A673 (cell line): ENCODE measurements around the gene MAN1A2. TPM values are rescaled to one million over a fixed set of nuclear protein-coding genes. Genes with fewer than 3 reads are reported as not detected.

Experiments
- BruUV-seq: library from RNA; stranded (reverse); fragments of 400-500 nt; replicated peaks from 2 replicates; lab custom pipeline; 2021; lab: Mats Ljungman, UMichigan
- CTCF ChIA-PET: fragments of 300-600 bp; sonication (Branson Sonifier 250); formaldehyde crosslinking; loops from one replicate; lab custom pipeline; 2022; ENCODE audit warnings: antibody characterized with exemption; lab: Charles Lee
- POLR2A ChIA-PET: fragments of 300-600 bp; sonication (Branson Sonifier 250); formaldehyde crosslinking; loops from one replicate; lab custom pipeline; 2022; ENCODE audit warnings: antibody characterized with exemption; ENCODE audit not compliant: low non-redundant PET; lab: Charles Lee
- DNase-seq: peaks from one replicate; pipeline ENCODE4 v3.0.0-alpha.2; 2015; ENCODE audit warnings: low spot score
- H3K27ac ChIP-seq: fragments of 200-600 bp; sonication (generic); 2 replicates; pipeline ENCODE4 v1.5.1; 2016; ENCODE audit warnings: mixed run types, low read depth, mild to moderate bottlenecking, mixed read lengths, antibody characterized with exemption, low read length; ENCODE audit not compliant: poor library complexity, severe bottlenecking
- H3K27me3 ChIP-seq: fragments of 200-600 bp; sonication (generic); replicated peaks from 2 replicates; pipeline ENCODE4 v1.6.1; 2017; ENCODE audit warnings: mixed run types, low read depth, mild to moderate bottlenecking, mixed read lengths, antibody characterized with exemption, low read length; ENCODE audit not compliant: insufficient read depth, poor library complexity
- H3K36me3 ChIP-seq: fragments of 200-600 bp; sonication (generic); 2 replicates; pipeline ENCODE4 v1.6.1; 2016; ENCODE audit warnings: mixed run types, mild to moderate bottlenecking, mixed read lengths, antibody characterized with exemption, low read length; ENCODE audit not compliant: insufficient read depth, poor library complexity, severe bottlenecking
- H3K4me1 ChIP-seq: fragments of 200-600 bp; sonication (generic); 2 replicates; pipeline ENCODE4 v1.6.1; 2017; ENCODE audit warnings: mixed run types, mild to moderate bottlenecking, mixed read lengths, antibody characterized with exemption, low read length; ENCODE audit not compliant: insufficient read depth, poor library complexity, severe bottlenecking
- H3K4me3 ChIP-seq: fragments of 200-600 bp; sonication (generic); 2 replicates; pipeline ENCODE4 v1.5.1; 2016; ENCODE audit warnings: low read depth, mixed run types, mild to moderate bottlenecking, mixed read lengths, low read length; ENCODE audit not compliant: poor library complexity, severe bottlenecking
- H3K9me3 ChIP-seq: fragments of 200-600 bp; sonication (generic); 2 replicates; pipeline ENCODE4 v1.6.1; 2016; ENCODE audit warnings: mixed run types, low read depth, mild to moderate bottlenecking, mixed read lengths, antibody characterized with exemption, low read length; ENCODE audit not compliant: poor library complexity, severe bottlenecking
- EZH2 ChIP-seq: fragments of 200-600 bp; sonication (generic); IDR thresholded peaks from 2 replicates; pipeline ENCODE4 v1.6.1; 2017; ENCODE audit warnings: borderline replicate concordance, low read depth, mild to moderate bottlenecking, mixed read lengths, antibody characterized with exemption, low read length; ENCODE audit not compliant: poor library complexity, severe bottlenecking
- intact Hi-C: fragments of 100-400 bp; cut with micrococcal nuclease; formaldehyde crosslinking; loops from one replicate; pipeline ENCODE4 v1.10.0; 2022; ENCODE audit not compliant: unreplicated experiment
- total RNA-seq: library from RNA; stranded (reverse); gene quantifications from 2 replicates; pipeline ENCODE4 v1.2.3, GENCODE V29; 2021
- TF ChIP-seq, protein P1 (sequence below): fragments of 300-800, 200-600 bp; sonication (generic); conservative IDR thresholded peaks from 2 replicates; pipeline ENCODE4 v1.5.1; 2017; ENCODE audit warnings: low read depth, mild to moderate bottlenecking, antibody characterized with exemption, low read length, moderate library complexity, mixed read lengths

Gene MAN1A2
- total RNA-seq, 1 experiment from 2014 or later = 31.8 TPM

DNA sequence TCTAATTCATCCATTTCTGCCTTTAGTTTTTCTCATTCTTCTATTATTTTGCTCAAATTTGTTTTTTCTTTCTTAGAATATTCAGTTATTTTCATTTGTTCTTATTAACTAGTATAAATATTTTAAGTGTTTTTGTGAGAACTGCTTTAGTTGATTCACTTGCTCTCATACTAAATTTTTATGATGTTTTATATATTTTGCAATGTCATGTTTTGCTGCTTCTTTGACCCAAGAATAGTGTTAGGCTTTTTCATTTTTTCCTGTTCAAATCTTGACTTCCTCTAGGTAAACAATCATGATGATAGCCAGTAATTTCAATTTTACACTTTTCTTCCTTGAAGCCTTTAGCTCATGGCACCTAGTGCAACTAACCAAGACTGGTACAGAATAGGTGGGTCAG, 45.2 kb downstream of the MAN1A2 start:
- ChIA-PET CTCF (no interaction called here), POLR2A (no interaction called here)
- DNase-seq = no peak
- H3K9me3 ChIP-seq = no peaks in the 10 kb centered on the region
- no peak for TF ChIP-seq EZH2
- TF ChIP-seq, protein P1, sequence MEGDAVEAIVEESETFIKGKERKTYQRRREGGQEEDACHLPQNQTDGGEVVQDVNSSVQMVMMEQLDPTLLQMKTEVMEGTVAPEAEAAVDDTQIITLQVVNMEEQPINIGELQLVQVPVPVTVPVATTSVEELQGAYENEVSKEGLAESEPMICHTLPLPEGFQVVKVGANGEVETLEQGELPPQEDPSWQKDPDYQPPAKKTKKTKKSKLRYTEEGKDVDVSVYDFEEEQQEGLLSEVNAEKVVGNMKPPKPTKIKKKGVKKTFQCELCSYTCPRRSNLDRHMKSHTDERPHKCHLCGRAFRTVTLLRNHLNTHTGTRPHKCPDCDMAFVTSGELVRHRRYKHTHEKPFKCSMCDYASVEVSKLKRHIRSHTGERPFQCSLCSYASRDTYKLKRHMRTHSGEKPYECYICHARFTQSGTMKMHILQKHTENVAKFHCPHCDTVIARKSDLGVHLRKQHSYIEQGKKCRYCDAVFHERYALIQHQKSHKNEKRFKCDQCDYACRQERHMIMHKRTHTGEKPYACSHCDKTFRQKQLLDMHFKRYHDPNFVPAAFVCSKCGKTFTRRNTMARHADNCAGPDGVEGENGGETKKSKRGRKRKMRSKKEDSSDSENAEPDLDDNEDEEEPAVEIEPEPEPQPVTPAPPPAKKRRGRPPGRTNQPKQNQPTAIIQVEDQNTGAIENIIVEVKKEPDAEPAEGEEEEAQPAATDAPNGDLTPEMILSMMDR = no peak
- no peaks in the 10 kb centered on the region for H3K27me3 ChIP-seq
- H3K4me3 ChIP-seq = no peak overlapping the region
- intact Hi-C loops = no loop called here
- H3K4me1 ChIP-seq = no peaks in the 10 kb centered on the region
- H3K36me3 ChIP-seq = no peaks in the 10 kb centered on the region
- H3K27ac ChIP-seq = no peak overlapping the region
- no TSS peak for BruUV-seq

DNA sequence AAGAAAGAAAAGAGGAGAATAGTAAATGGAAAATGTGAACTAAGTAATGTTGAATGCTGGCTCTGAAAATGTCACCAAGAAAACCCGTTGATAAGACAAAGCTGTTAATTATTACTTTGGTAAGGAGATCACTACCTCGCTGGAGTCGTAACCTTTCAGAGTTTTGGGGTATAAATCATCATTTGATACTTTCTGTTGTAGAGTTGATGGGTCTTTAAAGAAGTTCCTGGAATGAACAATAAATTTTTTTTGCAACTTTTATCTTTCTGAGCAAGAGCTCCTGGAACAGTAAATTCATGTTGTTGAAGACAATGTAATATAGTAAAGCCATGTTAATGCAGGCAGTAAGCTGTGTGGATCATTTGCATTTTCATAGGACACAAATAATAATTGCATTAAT, 46.2 kb downstream of the MAN1A2 start:
- H3K4me1 ChIP-seq = no peaks in the 10 kb centered on the region
- no peaks in the 10 kb centered on the region for H3K27me3 ChIP-seq
- no peaks in the 10 kb centered on the region for H3K9me3 ChIP-seq
- DNase-seq = no peak
- no peak overlapping the region for H3K27ac ChIP-seq
- no peak overlapping the region for H3K4me3 ChIP-seq
- ChIA-PET CTCF (interaction anchor here (0.6 kb wide), 1 partner anchor 8 kb away, joined by 3 read pairs; no protein-coding TSS in a partner anchor), POLR2A (no interaction called here)
- TF ChIP-seq EZH2 = no peak
- TF ChIP-seq, protein P1 = no peak
- BruUV-seq = no TSS peak
- H3K36me3 ChIP-seq = no peaks in the 10 kb centered on the region
- intact Hi-C loops = no loop called here

DNA sequence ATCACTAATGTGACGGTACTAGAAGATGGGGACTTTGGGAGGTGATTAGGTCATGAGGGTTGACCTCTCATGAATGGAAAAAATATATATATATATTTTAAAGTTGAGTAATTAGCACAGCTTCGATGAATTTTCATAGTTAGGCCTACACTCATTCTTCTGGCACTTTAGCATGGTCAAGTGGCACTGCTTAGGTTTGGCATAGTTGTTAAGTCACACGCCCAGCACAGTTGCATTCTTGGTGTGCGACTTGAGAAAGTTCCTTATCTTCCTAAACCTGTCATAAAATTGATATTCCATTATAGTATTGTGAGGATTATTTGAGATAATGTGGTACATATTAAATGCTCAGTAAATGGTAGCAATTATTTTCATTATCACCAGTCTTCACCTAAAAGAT, 47.7 kb downstream of the MAN1A2 start:
- no peaks in the 10 kb centered on the region for H3K27me3 ChIP-seq
- H3K36me3 ChIP-seq = no peaks in the 10 kb centered on the region
- TF ChIP-seq, protein P1 = no peak
- TF ChIP-seq EZH2 = no peak

More for the DNA sequence above, 47.7 kb downstream of the MAN1A2 start:
- H3K27ac ChIP-seq = no peak overlapping the region
- POLR2A ChIA-PET = no interaction called here
- DNase-seq = no peak
- no peaks in the 10 kb centered on the region for H3K4me1 ChIP-seq
- H3K4me3 ChIP-seq = no peak overlapping the region
- no peaks in the 10 kb centered on the region for H3K9me3 ChIP-seq
- intact Hi-C loops = no loop called here
- CTCF ChIA-PET = no interaction called here
- BruUV-seq = no TSS peak
